Measurements from ENCODE around the gene CMSS1. TPM values are rescaled to one million over a fixed set of nuclear protein-coding genes. Genes with fewer than 3 reads are reported as not detected.

Gene CMSS1
- total and polyA plus RNA-seq, 4 donors, result 3.8 to 19.5 (median 7.5) TPM

GRCh38 chr3:100108464-100109079 lies 290.9 kb downstream of the CMSS1 start (continued):
- TF ChIP-seq SP1 (IDR thresholded peaks at IDR 0.05) (peak; percentile 29), YY1 (IDR thresholded peaks at IDR 0.05) (peak; percentile 66), TAF1 (conservative IDR thresholded peaks at IDR 0.05) (no peak), RXRA (IDR thresholded peaks at IDR 0.05) (peak in 1 of 2 donors; percentile 49), FOXA2 (IDR thresholded peaks at IDR 0.05) (peak; percentile 16), ZBTB33 (IDR thresholded peaks at IDR 0.05) (no peak), MAX (IDR thresholded peaks at IDR 0.05) (no peak)

GRCh38 chr3:100110162-100110561 lies 292.5 kb downstream of the CMSS1 start:
- H3K4me3 ChIP-seq (ENCODE audit: low read depth in 1 of 3, low read length in 3 of 3), result no peak overlapping the region
- H3K27ac ChIP-seq (ENCODE audit: low read depth in 1 of 2, low read length in 2 of 2), result no peak overlapping the region
- TF ChIP-seq MAX (IDR thresholded peaks at IDR 0.05) (no peak), SP1 (IDR thresholded peaks at IDR 0.05) (no peak), FOXA2 (IDR thresholded peaks at IDR 0.05) (no peak), JUND (IDR thresholded peaks at IDR 0.05) (no peak), EGR1 (IDR thresholded peaks at IDR 0.05; ENCODE audit: low read depth in 2 of 2) (no peak), REST (IDR thresholded peaks at IDR 0.05) (no peak), RAD21 (IDR thresholded peaks at IDR 0.05) (no peak), FOXA1 (IDR thresholded peaks at IDR 0.05) (no peak), CTCF (IDR thresholded peaks at IDR 0.05; ENCODE audit: low read depth, low read length, missing input control) (no peak), NR2F2 (IDR thresholded peaks at IDR 0.05) (no peak), TAF1 (conservative IDR thresholded peaks at IDR 0.05) (no peak), ZBTB33 (IDR thresholded peaks at IDR 0.05) (no peak), YY1 (IDR thresholded peaks at IDR 0.05) (no peak), HNF4G (IDR thresholded peaks at IDR 0.05) (no peak), RXRA (IDR thresholded peaks at IDR 0.05) (no peak)
- H3K9ac ChIP-seq (ENCODE audit: low read depth in 1 of 2, low read length in 2 of 2), result no peak overlapping the region
- H3K9me3 ChIP-seq (ENCODE audit: control insufficient read depth in 4 of 4, low read length in 3 of 4), result no peaks in the 10 kb centered on the region
- no peaks in the 10 kb centered on the region for H3K36me3 ChIP-seq (ENCODE audit: control insufficient read depth in 4 of 4, insufficient read depth in 3 of 4, low read depth in 1 of 4, low read length in 3 of 4)
- H3K27me3 ChIP-seq (ENCODE audit: control insufficient read depth in 4 of 4, insufficient read depth in 4 of 4, low read length in 3 of 4), result no peaks in the 10 kb centered on the region
- WGBS, result 88% methylated on average over 1 of the region's 1 CpG
- peaks cover 0 to 11% (median 3%) of the 10 kb centered on the region in 4 donors for H3K4me1 ChIP-seq (ENCODE audit: control insufficient read depth in 4 of 4, insufficient read depth in 4 of 4, low read length in 3 of 4)
- DNase-seq (ENCODE audit: low spot score), result no peak
